Diencephalon (tissue), 1 donor: Measurements from ENCODE around the gene GFRAL. TPM values are rescaled to one million over a fixed set of nuclear protein-coding genes. Genes with fewer than 3 reads are reported as not detected.

Experiments
- total RNA-seq: library from RNA; depleted of rRNA; stranded (reverse); fragments of >200 nt; gene quantifications from one replicate; pipeline ENCODE4 v1.2.3, GENCODE V29; 2014

GFRAL gene
- not detected for total RNA-seq

GRCh38 chr6:55327169-55327568, at the start of gene GFRAL:
TSS of gene GFRAL (plus strand) at chr6:55327469. CDS start at chr6:55327555, 86 bp downstream.

Other genes starting within 250 kb of the GFRAL start
- 30.0 TPM for gene HCRTR2, start 153.0 kb upstream of the GFRAL start, total RNA-seq